ENCODE measurements around the gene CNOT2. TPM values are rescaled to one million over a fixed set of nuclear protein-coding genes. Genes with fewer than 3 reads are reported as not detected.

CNOT2 gene
- total and polyA plus RNA-seq, 2 donors (not counting 1 experiment from before 2014, with no cell fraction given): 65.0 to 120 TPM

DNA sequence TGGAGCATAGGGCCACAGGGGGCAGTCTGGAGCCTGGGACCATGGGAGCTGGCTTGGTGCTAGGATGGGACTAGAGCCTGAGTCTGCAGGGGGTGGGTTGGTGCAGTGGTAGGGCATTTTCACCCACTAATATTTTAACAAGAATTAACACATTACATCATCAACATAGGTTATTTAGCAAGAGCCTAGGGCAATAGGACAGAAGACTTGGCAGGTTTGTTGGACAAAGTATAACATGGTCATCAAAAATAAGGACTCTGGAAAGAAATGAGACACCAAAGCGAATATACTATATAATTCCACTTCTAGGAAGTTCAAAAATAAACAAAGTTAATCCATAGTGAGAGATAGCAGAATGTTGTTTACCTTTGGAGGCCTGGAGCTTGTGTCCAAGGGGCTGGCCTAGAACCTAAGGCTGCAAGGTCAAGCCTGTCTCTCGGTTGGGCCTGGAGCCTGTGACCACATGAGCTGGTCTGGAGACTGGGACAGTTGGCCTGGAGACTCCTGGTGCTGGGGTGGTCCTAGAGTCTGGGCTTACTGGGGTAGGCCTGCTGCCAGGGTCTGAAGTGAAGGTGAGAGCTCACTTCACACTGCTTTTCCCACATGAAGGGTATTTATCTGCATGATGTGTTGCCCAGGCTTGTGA lies 28.1 kb upstream of the CNOT2 start:
- Histone ChIP-seq H3K4me3 (ENCODE audit: control extremely low read depth in 1 of 5, extremely low read depth in 1 of 5, insufficient read depth in 1 of 5, low read depth in 2 of 5, low read length in 4 of 5) (no peak overlapping the region), H3K4me2 (replicated peaks; ENCODE audit: low read depth, low read length, poor library complexity, severe bottlenecking) (no peak overlapping the region), H3K9ac (ENCODE audit: low read length) (no peak overlapping the region), H3K9me3 (ENCODE audit: control extremely low read depth in 1 of 3, control insufficient read depth in 2 of 3, insufficient read depth in 1 of 3, low read length in 2 of 3) (peaks cover 9 to 28% (median 24%) of the 10 kb centered on the region in 3 donors), H3K27ac (ENCODE audit: low read length in 2 of 2) (no peak overlapping the region), H3K36me3 (replicated peaks in 1 of 2; ENCODE audit: control extremely low read depth in 1 of 2, control insufficient read depth in 1 of 2, extremely low read depth in 1 of 2, insufficient read depth in 2 of 2, low read length in 1 of 2) (no peaks in the 10 kb centered on the region), H4K20me1 (ENCODE audit: control insufficient read depth, insufficient read depth, low read length, poor library complexity, severe bottlenecking) (no peaks in the 10 kb centered on the region), H3K79me2 (ENCODE audit: control insufficient read depth, insufficient read depth, low read length) (no peaks in the 10 kb centered on the region), H2AFZ (ENCODE audit: insufficient read depth, low read depth, low read length, poor library complexity, severe bottlenecking) (no peak overlapping the region), H3K4me1 (ENCODE audit: control insufficient read depth in 2 of 2, insufficient read depth in 2 of 2, low read length in 2 of 2) (no peaks in the 10 kb centered on the region), H3K27me3 (replicated peaks in 1 of 4; ENCODE audit: control extremely low read depth in 1 of 4, control insufficient read depth in 3 of 4, insufficient read depth in 4 of 4, low read length in 3 of 4) (no peaks in the 10 kb centered on the region)
- Mint-ChIP-seq H3K27me3 (no peaks in the 10 kb centered on the region), H3K9me3 (ENCODE audit: insufficient read depth) (peaks cover 7% of the 10 kb centered on the region), H3K4me3 (no peak overlapping the region), H3K27ac (no peak overlapping the region), H3K4me1 (no peaks in the 10 kb centered on the region)
- no peak for DNase-seq
- 90% methylated on average over 1 of the region's 2 CpGs for WGBS (ENCODE audit: insufficient coverage)
- intact Hi-C loops (cut with micrococcal nuclease): no loop called here
- ChIA-PET CTCF (no interaction called here), POLR2A (no interaction called here)
- no peak for ATAC-seq (ENCODE audit: low read depth)
- TF ChIP-seq EZH2 (IDR thresholded peaks at IDR 0.05; ENCODE audit: borderline replicate concordance, insufficient read depth, low read depth, low read length, poor library complexity, severe bottlenecking): no peak
- TF ChIP-seq, protein P1, sequence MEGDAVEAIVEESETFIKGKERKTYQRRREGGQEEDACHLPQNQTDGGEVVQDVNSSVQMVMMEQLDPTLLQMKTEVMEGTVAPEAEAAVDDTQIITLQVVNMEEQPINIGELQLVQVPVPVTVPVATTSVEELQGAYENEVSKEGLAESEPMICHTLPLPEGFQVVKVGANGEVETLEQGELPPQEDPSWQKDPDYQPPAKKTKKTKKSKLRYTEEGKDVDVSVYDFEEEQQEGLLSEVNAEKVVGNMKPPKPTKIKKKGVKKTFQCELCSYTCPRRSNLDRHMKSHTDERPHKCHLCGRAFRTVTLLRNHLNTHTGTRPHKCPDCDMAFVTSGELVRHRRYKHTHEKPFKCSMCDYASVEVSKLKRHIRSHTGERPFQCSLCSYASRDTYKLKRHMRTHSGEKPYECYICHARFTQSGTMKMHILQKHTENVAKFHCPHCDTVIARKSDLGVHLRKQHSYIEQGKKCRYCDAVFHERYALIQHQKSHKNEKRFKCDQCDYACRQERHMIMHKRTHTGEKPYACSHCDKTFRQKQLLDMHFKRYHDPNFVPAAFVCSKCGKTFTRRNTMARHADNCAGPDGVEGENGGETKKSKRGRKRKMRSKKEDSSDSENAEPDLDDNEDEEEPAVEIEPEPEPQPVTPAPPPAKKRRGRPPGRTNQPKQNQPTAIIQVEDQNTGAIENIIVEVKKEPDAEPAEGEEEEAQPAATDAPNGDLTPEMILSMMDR (IDR thresholded peaks at IDR 0.05): no peak

DNA sequence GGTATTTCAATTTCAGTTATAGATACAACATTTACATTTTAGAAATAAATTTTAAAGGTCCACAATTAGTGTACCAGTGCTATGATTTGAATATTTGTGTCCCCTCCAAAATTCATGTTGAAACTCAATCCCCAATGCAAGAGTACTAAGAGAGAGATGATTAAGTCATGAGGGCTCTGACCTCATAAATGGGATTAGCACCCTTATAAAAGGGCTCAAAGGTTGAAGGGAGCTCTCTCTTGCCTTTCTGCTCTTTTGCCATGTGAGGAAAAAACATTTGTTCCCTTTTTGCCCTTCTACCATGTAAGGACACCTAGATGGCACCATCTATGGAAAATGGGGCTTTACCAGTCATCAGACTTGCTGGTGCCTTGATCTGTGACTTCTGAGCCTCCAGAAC lies 25.8 kb upstream of the CNOT2 start:
- peaks cover 7% of the 10 kb centered on the region for H3K9me3 Mint-ChIP-seq (ENCODE audit: insufficient read depth)
- Histone ChIP-seq H3K4me2 (replicated peaks; ENCODE audit: low read depth, low read length, poor library complexity, severe bottlenecking) (no peak overlapping the region), H3K36me3 (replicated peaks in 1 of 2; ENCODE audit: control extremely low read depth in 1 of 2, control insufficient read depth in 1 of 2, extremely low read depth in 1 of 2, insufficient read depth in 2 of 2, low read length in 1 of 2) (no peaks in the 10 kb centered on the region), H2AFZ (ENCODE audit: insufficient read depth, low read depth, low read length, poor library complexity, severe bottlenecking) (no peak overlapping the region), H3K9me3 (ENCODE audit: control extremely low read depth in 1 of 3, control insufficient read depth in 2 of 3, insufficient read depth in 1 of 3, low read length in 2 of 3) (peaks cover 5 to 20% (median 17%) of the 10 kb centered on the region in 3 donors), H3K27me3 (replicated peaks in 1 of 4; ENCODE audit: control extremely low read depth in 1 of 4, control insufficient read depth in 3 of 4, insufficient read depth in 4 of 4, low read length in 3 of 4) (no peaks in the 10 kb centered on the region), H3K27ac (ENCODE audit: low read length in 2 of 2) (no peak overlapping the region), H3K4me3 (ENCODE audit: control extremely low read depth in 1 of 5, extremely low read depth in 1 of 5, insufficient read depth in 1 of 5, low read depth in 2 of 5, low read length in 4 of 5) (no peak overlapping the region), H3K79me2 (ENCODE audit: control insufficient read depth, insufficient read depth, low read length) (no peaks in the 10 kb centered on the region), H3K4me1 (ENCODE audit: control insufficient read depth in 2 of 2, insufficient read depth in 2 of 2, low read length in 2 of 2) (no peaks in the 10 kb centered on the region), H4K20me1 (ENCODE audit: control insufficient read depth, insufficient read depth, low read length, poor library complexity, severe bottlenecking) (no peaks in the 10 kb centered on the region), H3K9ac (ENCODE audit: low read length) (no peak overlapping the region)
- H3K27me3 Mint-ChIP-seq: no peaks in the 10 kb centered on the region
- intact Hi-C loops (cut with micrococcal nuclease): no loop called here
- H3K4me1 Mint-ChIP-seq: no peaks in the 10 kb centered on the region
- ATAC-seq (ENCODE audit: low read depth) (no peak), DNase-seq (no peak)
- TF ChIP-seq, protein P1 (IDR thresholded peaks at IDR 0.05): no peak
- TF ChIP-seq EZH2 (IDR thresholded peaks at IDR 0.05; ENCODE audit: borderline replicate concordance, insufficient read depth, low read depth, low read length, poor library complexity, severe bottlenecking): no peak
- H3K27ac Mint-ChIP-seq: no peak overlapping the region
- H3K4me3 Mint-ChIP-seq: no peak overlapping the region
- ChIA-PET POLR2A (no interaction called here), CTCF (no interaction called here)

Measured in B cell (primary cell).